ENCODE data around the gene TTBK2.
"Not testable (repeated sequence)": the region's sequence is repeated elsewhere in the genome, so short reads cannot be mapped to it uniquely, and the experiment has no call there.

Gene TTBK2

GRCh38 chr15:42911058-42911592 lies 9.5 kb downstream of the TTBK2 start:
- DNase-seq (ENCODE audit: low read depth in 4 of 4, low spot score in 1 of 4) = no peak

DNA sequence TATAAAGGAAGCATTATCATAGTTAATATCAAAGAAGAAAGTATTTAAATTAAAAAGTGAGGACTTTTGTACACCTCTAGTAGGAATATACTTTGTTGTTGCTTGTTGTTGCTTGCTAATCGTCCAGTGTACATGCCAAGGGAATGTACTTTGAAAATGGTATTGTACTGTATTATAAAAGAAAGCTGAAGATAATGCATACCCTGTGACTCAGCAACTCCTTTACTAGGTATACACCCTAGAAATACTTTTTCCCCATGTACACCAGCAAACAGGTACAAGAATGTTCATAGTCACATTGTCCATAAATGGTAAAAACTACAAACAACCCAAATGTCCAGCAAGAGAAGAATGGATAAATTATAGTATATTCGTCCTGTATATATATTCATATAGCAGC lies 12.0 kb downstream of the TTBK2 start:
- no peak for DNase-seq (ENCODE audit: low read depth in 4 of 4, low spot score in 1 of 4)

- DNase-seq (ENCODE audit: low read depth in 4 of 4, low spot score in 1 of 4) = no peak
Observed at GRCh38 chr15:42903388-42904324, 16.9 kb downstream of the TTBK2 start.

- not testable (repeated sequence) for DNase-seq (ENCODE audit: low read depth in 4 of 4, low spot score in 1 of 4)
Observed at GRCh38 chr15:42893911-42894310, 26.7 kb downstream of the TTBK2 start.

DNA sequence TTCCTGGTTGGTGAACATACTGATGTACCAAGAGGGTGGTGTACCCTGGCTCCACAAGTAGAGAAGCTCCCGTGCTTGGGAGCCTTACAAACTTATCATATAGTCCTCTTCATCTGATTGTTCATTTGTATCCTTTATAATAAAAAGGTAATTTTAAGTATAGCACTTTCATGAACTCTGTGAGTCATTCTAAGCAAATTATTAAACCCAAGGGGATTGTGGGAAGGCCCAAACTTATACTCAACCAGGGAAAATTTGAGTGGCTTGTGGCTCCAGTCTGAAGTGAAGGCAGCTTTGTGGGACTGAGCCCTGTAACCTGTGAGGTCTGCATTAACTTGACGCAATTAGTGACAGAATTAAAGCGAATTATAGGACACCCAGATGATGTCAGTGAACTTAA lies 29.0 kb downstream of the TTBK2 start:
- DNase-seq (ENCODE audit: low read depth in 4 of 4, low spot score in 1 of 4) = no peak

DNA sequence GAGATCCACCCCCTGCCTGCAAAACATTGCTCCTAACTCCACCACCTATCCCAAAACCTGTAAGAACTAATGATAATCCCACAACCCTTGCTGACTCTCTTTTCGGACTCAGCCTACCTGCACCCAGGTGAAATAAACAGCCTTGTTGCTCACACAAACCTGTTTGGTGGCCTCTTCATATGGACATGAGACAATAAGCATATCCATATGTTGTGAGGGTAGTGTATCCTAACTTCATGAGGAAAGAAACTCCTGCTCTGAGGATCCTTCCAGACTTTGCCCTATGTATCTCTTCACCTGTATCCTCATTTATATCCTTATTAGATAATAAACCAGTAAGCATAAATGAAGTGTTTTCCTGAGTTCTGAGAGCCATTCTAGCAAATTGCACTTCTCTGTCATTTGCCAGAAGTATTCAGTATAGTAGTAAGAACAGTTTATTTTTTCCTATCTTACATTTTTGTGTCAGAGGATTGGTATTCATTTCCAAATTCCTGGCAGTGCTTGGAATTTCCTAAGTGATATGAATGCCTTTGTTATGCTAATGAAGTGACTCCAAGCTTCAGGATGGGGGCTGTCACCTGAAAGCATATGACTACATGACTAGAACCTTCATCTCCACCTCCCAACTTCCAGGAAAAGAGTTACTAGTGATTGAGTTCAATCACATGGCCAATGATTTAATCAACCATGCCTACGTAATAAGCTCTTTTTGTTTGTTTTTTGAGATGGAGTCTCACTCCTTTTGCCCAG lies 30.2 kb downstream of the TTBK2 start:
- DNase-seq (ENCODE audit: low read depth in 4 of 4, low spot score in 1 of 4) = no peak

GRCh38 chr15:42887384-42887783 lies 33.2 kb downstream of the TTBK2 start:
- not testable (repeated sequence) for DNase-seq (ENCODE audit: low read depth in 4 of 4, low spot score in 1 of 4)

- DNase-seq (ENCODE audit: low read depth in 4 of 4, low spot score in 1 of 4) = no peak
Observed at GRCh38 chr15:42880121-42880520, 40.5 kb downstream of the TTBK2 start.

- no peak for DNase-seq (ENCODE audit: low read depth in 4 of 4, low spot score in 1 of 4)
Observed at GRCh38 chr15:42879443-42879842, 41.1 kb downstream of the TTBK2 start.

DNA sequence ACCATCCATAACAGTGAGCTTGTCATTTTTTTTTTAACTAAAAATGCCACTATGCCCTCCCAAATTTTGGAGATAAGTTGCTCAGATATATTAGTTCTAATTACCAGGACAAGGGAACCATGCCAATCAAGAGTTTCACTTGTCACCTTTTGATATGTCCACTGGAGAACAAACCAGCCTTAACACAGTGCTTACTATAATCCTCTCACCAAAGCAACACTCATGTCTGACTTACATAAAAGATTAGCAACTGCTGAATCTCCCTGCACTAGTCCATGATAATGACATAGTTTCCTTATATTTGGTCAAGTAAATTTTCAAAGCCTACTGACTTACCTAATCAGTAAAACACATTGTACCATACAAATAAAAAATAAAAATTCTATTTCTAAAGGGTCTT lies 44.4 kb downstream of the TTBK2 start:
- no peak for DNase-seq (ENCODE audit: low read depth in 4 of 4, low spot score in 1 of 4)

- DNase-seq (ENCODE audit: low read depth in 4 of 4, low spot score in 1 of 4) = no peak
Observed at GRCh38 chr15:42868683-42869082, 51.9 kb downstream of the TTBK2 start.

GRCh38 chr15:42863572-42864239 lies 56.9 kb downstream of the TTBK2 start:
- no peak for DNase-seq (ENCODE audit: low read depth in 4 of 4, low spot score in 1 of 4)

DNA sequence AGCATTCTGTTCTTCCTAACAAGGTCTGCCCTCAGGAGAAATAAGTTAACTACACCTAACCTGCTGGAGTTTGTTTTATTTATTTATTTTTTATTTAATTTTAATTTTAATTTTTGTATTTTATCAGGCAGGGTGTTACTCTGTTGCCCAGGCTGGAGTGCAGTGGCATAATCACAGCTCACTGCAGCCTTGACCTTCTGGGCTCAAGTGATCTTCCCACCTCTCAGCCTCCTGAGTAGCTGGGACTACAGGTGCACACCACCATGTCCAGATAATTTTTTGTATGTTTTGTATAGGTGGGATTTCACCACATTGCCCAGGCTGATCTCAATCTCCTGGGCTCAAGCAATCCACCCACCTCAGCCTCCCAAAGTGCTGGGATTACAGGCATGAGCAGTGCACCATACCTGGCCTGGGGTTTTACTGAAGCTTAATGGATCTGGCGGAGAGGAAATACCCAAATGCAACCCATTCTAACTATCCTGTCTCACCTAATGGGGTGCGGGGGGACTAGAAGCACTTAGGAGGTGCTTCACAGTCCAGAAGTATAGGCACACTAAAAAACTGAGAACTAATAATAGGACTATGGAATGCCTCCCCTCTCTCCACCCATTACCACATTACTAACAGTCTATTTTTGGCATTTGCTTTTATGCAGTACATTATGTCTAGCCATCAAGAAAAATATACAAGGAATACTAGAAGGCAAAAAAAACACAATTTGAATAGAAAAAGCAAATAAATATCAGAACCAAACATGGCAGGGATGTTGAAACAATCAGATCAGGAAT lies 61.4 kb downstream of the TTBK2 start:
- no peak for DNase-seq (ENCODE audit: low read depth in 4 of 4, low spot score in 1 of 4)

DNA sequence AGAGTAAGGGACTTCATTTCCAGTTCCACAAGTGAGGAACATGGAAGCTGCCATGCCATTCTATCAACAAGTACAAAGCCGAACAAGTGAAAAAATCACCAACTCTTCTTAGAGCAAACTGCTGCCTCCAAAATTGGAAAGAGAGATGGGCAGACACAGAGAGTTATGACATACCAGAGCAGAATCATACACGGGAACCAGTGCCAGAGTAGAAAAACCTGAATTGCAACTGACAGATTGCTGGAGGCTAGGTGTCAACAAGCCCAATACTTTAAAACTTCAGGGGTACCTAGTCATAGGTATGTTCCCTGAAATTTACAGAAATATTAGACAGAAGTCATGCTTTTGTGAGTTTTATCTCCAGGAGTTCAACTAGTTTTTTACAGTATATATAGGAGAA lies 62.0 kb downstream of the TTBK2 start:
- no peak for DNase-seq (ENCODE audit: low read depth in 4 of 4, low spot score in 1 of 4)

GRCh38 chr15:42854576-42854975 lies 66.0 kb downstream of the TTBK2 start:
- DNase-seq (ENCODE audit: low read depth in 4 of 4, low spot score in 1 of 4) = no peak

GRCh38 chr15:42849836-42850235 lies 70.7 kb downstream of the TTBK2 start:
- DNase-seq (ENCODE audit: low read depth in 4 of 4, low spot score in 1 of 4) = no peak

DNA sequence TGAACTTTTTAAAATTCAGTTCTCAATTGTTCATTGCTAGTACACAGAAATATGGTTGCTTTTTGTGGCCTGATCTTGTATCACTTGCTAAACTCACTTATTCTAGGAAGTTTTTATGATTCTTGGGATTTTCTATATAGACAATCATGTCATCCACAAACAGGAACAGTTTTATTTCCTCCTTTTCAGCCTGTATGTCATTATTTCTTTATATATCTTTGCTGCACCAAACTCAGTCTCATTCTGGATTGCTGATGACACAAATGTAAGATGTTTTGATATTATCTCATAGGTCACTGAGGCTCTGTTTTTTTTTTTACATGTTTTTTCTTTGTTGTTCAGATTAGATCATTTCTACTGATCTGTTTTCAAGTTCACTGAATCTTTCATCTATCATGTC lies 71.7 kb downstream of the TTBK2 start:
- no peak for DNase-seq (ENCODE audit: low read depth in 4 of 4, low spot score in 1 of 4)

DNA sequence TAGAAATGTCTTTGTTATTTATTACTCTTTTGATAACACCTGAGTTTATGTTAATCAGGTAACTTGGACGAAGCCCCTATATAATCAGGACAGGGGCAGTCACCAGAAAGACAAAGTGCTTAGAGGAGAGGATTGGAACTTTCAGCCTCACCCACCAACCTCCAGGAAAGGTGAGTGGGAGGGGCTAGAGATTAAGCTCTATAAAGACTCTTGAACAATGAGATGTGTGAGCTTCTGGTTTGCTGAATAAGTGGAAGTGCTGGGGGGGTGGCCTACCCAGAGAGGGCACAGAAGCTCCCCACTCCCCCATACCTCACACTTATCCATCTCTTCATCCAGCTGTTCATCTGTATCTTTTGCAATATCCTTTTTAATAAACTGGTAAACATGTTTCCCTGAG lies 73.9 kb downstream of the TTBK2 start:
- DNase-seq (ENCODE audit: low read depth in 4 of 4, low spot score in 1 of 4) = no peak

- no peak for DNase-seq (ENCODE audit: low read depth in 4 of 4, low spot score in 1 of 4)
Observed at GRCh38 chr15:42845581-42845980, 75.0 kb downstream of the TTBK2 start.

GRCh38 chr15:42843699-42844098 lies 76.9 kb downstream of the TTBK2 start:
- DNase-seq (ENCODE audit: low read depth in 4 of 4, low spot score in 1 of 4) = no peak

DNA sequence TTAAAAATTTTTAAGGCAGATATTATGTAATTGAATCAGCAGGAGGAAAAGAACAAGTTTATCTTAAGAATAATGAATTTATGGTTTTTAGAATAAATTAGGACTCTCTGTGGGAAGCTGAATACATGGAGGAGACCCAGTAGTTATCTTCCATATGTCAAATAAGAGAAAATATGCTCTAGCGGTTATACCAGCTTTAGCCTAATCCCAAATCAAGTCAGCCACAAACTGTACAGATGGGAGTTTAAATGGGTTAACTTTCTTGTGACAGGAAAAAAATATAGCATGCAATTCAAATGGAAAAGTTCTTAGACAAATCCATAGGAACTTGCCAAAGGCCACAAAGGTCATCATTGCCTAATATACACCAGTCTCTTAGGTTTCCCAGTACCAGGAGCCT lies 84.3 kb downstream of the TTBK2 start:
- no peak for DNase-seq (ENCODE audit: low read depth in 4 of 4, low spot score in 1 of 4)
